HCT116 (cell line): ENCODE results near the gene PGAM5. TPM values are rescaled to one million over a fixed set of nuclear protein-coding genes. Genes with fewer than 3 reads are reported as not detected.
A peak's percentile ranks its signal among the peaks of the same experiment; 100 is the strongest.

ENCODE experiments used
- ATAC-seq: fragments of 200-7000 bp; cut with Tn5 transposase; 2 replicates; pipeline ENCODE4 v1.9.1; 2020; ENCODE audit warnings: mild to moderate bottlenecking, moderate library complexity
- BruUV-seq: library from RNA; stranded (reverse); fragments of 400-500 nt; replicated peaks from 2 replicates; lab custom pipeline; 2021; lab: Mats Ljungman, UMichigan
- CTCF ChIA-PET: fragments of 300-600 bp; sonication (Branson Sonifier 250); formaldehyde crosslinking; loops from one replicate; lab custom pipeline; 2021; ENCODE audit warnings: antibody characterized with exemption; lab: Charles Lee
- POLR2A ChIA-PET: fragments of 300-600, 350-600 bp; sonication (Branson Sonifier 250); formaldehyde crosslinking; loops from one replicate; lab custom pipeline; 2021; ENCODE audit warnings: antibody characterized with exemption; lab: Charles Lee
- RAD21 ChIA-PET, 2 experiments: fragments of 300-600 bp; sonication (Branson Sonifier 250); formaldehyde crosslinking; loops; one replicate each; lab custom pipeline; 2023; ENCODE audit warnings: low total read pairs in 2 of 2; ENCODE audit not compliant: uncharacterized antibody in 2 of 2, unreplicated experiment in 2 of 2, low non-redundant PET in 1 of 2; lab: Charles Lee
- DNase-seq: peaks from one replicate; pipeline ENCODE4 v3.0.0-alpha.2; 2010; ENCODE audit warnings: low read depth, low spot score
- H2AFZ ChIP-seq: fragments of 200-600 bp; shearing (Covaris generic), sonication (generic); 2 replicates; pipeline ENCODE4 v1.6.1; 2017; ENCODE audit warnings: low read depth, mixed run types, mixed read lengths, antibody characterized with exemption, low read length; ENCODE audit not compliant: poor library complexity, severe bottlenecking
- H3K27ac ChIP-seq: 2 replicates; pipeline ENCODE4 v1.5.1; 2012; ENCODE audit warnings: low read depth, low read length
- H3K27me3 ChIP-seq: fragments of 200-600 bp; sonication (generic); 2 replicates; pipeline ENCODE4 v1.6.1; 2016; ENCODE audit warnings: mixed run types, low read length, mixed read lengths; ENCODE audit not compliant: insufficient read depth
- H3K36me3 ChIP-seq, 2 experiments: fragments of 200-500 bp in 1 of 2; fragments of 200-600 bp in 1 of 2; sonication (Bioruptor generic) in 1 of 2; sonication (generic) in 1 of 2; 2 replicates each; pipeline versions ENCODE4 v1.5.1 to v1.6.1; 2014 to 2016; ENCODE audit warnings: low read length in 2 of 2, inconsistent platforms in 1 of 2, mixed read lengths in 1 of 2, mixed run types in 1 of 2; ENCODE audit not compliant: insufficient read depth in 2 of 2, control insufficient read depth in 1 of 2
- H3K4me1 ChIP-seq, 2 experiments: fragments of 200-600 bp in 1 of 2; sonication (generic) in 1 of 2; 2 replicates each; pipeline versions ENCODE4 v1.5.1 to v1.6.1; 2012 to 2017; ENCODE audit warnings: low read length in 2 of 2, inconsistent platforms in 1 of 2, mild to moderate bottlenecking in 1 of 2, mixed read lengths in 1 of 2, mixed run types in 1 of 2, moderate library complexity in 1 of 2; ENCODE audit not compliant: insufficient read depth in 2 of 2, control insufficient read depth in 1 of 2
- H3K4me2 ChIP-seq: fragments of 200-600 bp; sonication (generic); 2 replicates; pipeline ENCODE4 v1.6.1; 2017; ENCODE audit warnings: mixed run types, low read length, mixed read lengths
- H3K4me3 ChIP-seq, 2 experiments: fragments of 200-600 bp in 1 of 2; sonication (generic) in 1 of 2; replicated peaks in 1 of 2; 2 replicates each; pipeline ENCODE4 v1.5.1; 2011 to 2016; ENCODE audit warnings: low read length in 2 of 2, control low read depth in 1 of 2, low read depth in 1 of 2, mild to moderate bottlenecking in 1 of 2, mixed read lengths in 1 of 2, mixed run types in 1 of 2
- H3K79me2 ChIP-seq: fragments of 200-600 bp; sonication (generic); 2 replicates; pipeline ENCODE4 v1.6.1; 2017; ENCODE audit warnings: mild to moderate bottlenecking, mixed run types, low read length, moderate library complexity, mixed read lengths; ENCODE audit not compliant: insufficient read depth
- H3K9ac ChIP-seq: fragments of 200-600 bp; sonication (generic); 2 replicates; pipeline ENCODE4 v1.6.1; 2016; ENCODE audit warnings: low read length, mixed read lengths
- H3K9me2 ChIP-seq: fragments of 200-600 bp; sonication (generic), shearing (Covaris generic); 2 replicates; pipeline ENCODE4 v1.6.1; 2017; ENCODE audit warnings: mixed run types, mild to moderate bottlenecking, moderate library complexity; ENCODE audit not compliant: insufficient read depth
- H3K9me3 ChIP-seq, 2 experiments: fragments of 200-500 bp in 1 of 2; fragments of 200-600 bp in 1 of 2; sonication (Bioruptor generic) in 1 of 2; sonication (generic) in 1 of 2; 2 replicates each; pipeline ENCODE4 v1.6.1; 2014 to 2017; ENCODE audit warnings: low read length in 2 of 2, mixed read lengths in 2 of 2, inconsistent platforms in 1 of 2, low read depth in 1 of 2, mild to moderate bottlenecking in 1 of 2, mixed run types in 1 of 2, moderate library complexity in 1 of 2; ENCODE audit not compliant: control insufficient read depth in 1 of 2, insufficient read depth in 1 of 2
- H4K20me1 ChIP-seq: fragments of 200-600 bp; sonication (generic), shearing (Covaris generic); 2 replicates; pipeline ENCODE4 v1.6.1; 2017; ENCODE audit warnings: mixed run types, mild to moderate bottlenecking, moderate library complexity; ENCODE audit not compliant: insufficient read depth
- CEBPB ChIP-seq: IDR thresholded peaks from 2 replicates; pipeline ENCODE4 v1.6.1; 2012; ENCODE audit warnings: low read depth
- EGR1 ChIP-seq: IDR thresholded peaks from 2 replicates; pipeline ENCODE4 v1.6.1; 2012; ENCODE audit warnings: low read depth
- ELF1 ChIP-seq: IDR thresholded peaks from 2 replicates; pipeline ENCODE4 v1.6.1; 2012; ENCODE audit warnings: low read depth, borderline replicate concordance
- EZH2 ChIP-seq: fragments of 200-600 bp; sonication (generic); IDR thresholded peaks from 2 replicates; pipeline ENCODE4 v1.6.1; 2017; ENCODE audit warnings: antibody characterized with exemption, mixed run types
- FOSL1 ChIP-seq: IDR thresholded peaks from 2 replicates; pipeline ENCODE4 v1.6.1; 2012; ENCODE audit warnings: low read depth
- POLR2A ChIP-seq: IDR thresholded peaks from 2 replicates; pipeline ENCODE4 v1.7.0; 2011; ENCODE audit warnings: borderline replicate concordance; ENCODE audit not compliant: insufficient read depth, insufficient read length; ENCODE audit errors: extremely low read depth
- POLR2AphosphoS5 ChIP-seq: IDR thresholded peaks from 2 replicates; pipeline ENCODE4 v1.6.1; 2011; ENCODE audit warnings: mild to moderate bottlenecking, low read depth, low read length, moderate library complexity
- RAD21 ChIP-seq: IDR thresholded peaks from 2 replicates; pipeline ENCODE4 v1.6.1; 2012; ENCODE audit warnings: low read depth, mild to moderate bottlenecking
- SIN3A ChIP-seq: IDR thresholded peaks from 2 replicates; pipeline ENCODE4 v1.6.1; 2012; ENCODE audit warnings: low read depth
- SP1 ChIP-seq: IDR thresholded peaks from 2 replicates; pipeline ENCODE4 v1.6.1; 2012; ENCODE audit warnings: low read depth
- SRF ChIP-seq: IDR thresholded peaks from 2 replicates; pipeline ENCODE4 v1.6.1; 2012; ENCODE audit warnings: low read depth
- YY1 ChIP-seq: IDR thresholded peaks from 2 replicates; pipeline ENCODE4 v1.6.1; 2011; ENCODE audit warnings: low read length, low read depth, moderate library complexity, mild to moderate bottlenecking; ENCODE audit not compliant: insufficient replicate concordance; ENCODE audit errors: extremely low read depth
- intact Hi-C: fragments of 100-400 bp; cut with micrococcal nuclease; formaldehyde crosslinking; loops from 2 replicates; pipeline ENCODE4 v1.10.0; 2022
- total RNA-seq: library from RNA; stranded (reverse); gene quantifications from one replicate; pipeline ENCODE4 v1.2.1, GENCODE V29; 2021; ENCODE audit not compliant: unreplicated experiment
- TF ChIP-seq, protein P1 (sequence below), 3 experiments: fragments of 200-600 bp in 1 of 3; sonication (generic) in 1 of 3; IDR thresholded peaks in 2 of 3; conservative IDR thresholded peaks in 1 of 3; 2 replicates each; pipeline ENCODE4 v1.5.1; 2012 to 2017; ENCODE audit warnings: low read depth in 2 of 3, low read length in 2 of 3, antibody characterized with exemption in 1 of 3, borderline replicate concordance in 1 of 3, control low read depth in 1 of 3, mild to moderate bottlenecking in 1 of 3, mixed read lengths in 1 of 3, mixed run types in 1 of 3, moderate library complexity in 1 of 3; ENCODE audit not compliant: insufficient read depth in 1 of 3

The PGAM5 gene
- total RNA-seq, 1 experiment from 2014 or later, result 98.3 TPM

DNA sequence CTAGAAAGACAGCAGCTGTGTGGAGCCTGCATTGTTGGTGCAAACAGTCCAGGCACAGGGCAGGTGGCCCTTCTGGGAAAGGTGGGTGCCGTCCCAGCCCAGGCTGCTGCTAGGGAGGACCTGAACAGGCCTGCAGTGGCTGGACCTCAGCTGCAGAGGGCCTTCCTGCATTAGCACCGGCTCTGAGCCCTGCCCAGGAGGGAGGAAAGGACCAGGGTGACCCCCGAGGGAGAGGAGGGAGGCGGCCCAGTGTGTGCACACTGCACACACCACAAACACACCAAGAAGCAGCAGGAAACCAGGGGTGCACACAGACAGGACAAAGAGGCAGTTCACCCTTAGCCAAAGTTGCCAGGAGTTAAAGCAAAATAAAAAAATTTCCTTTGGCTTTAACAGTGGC lies 8.0 kb upstream of the PGAM5 start:
- ChIA-PET RAD21 (no interaction called here), POLR2A (no interaction called here), CTCF (no interaction called here)
- Histone ChIP-seq H2AFZ (no peak overlapping the region), H3K27me3 (no peaks in the 10 kb centered on the region), H3K27ac (no peak overlapping the region), H3K9me2 (no peaks in the 10 kb centered on the region), H3K9me3 (no peaks in the 10 kb centered on the region), H3K79me2 (peaks cover 5% of the 10 kb centered on the region), H3K9ac (no peak overlapping the region), H3K36me3 (peaks cover 5 to 22% of the 10 kb centered on the region in 2 experiments; a peak in 2 of 4 replicates)
- intact Hi-C loops, result no loop called here
- DNase-seq, result no peak
- TF ChIP-seq POLR2A (no peak), RAD21 (no peak), POLR2AphosphoS5 (no peak), CEBPB (no peak), SP1 (no peak), YY1 (no peak), EGR1 (no peak), FOSL1 (no peak), ELF1 (no peak), SRF (no peak), SIN3A (no peak), EZH2 (no peak)
- TF ChIP-seq, protein P1, sequence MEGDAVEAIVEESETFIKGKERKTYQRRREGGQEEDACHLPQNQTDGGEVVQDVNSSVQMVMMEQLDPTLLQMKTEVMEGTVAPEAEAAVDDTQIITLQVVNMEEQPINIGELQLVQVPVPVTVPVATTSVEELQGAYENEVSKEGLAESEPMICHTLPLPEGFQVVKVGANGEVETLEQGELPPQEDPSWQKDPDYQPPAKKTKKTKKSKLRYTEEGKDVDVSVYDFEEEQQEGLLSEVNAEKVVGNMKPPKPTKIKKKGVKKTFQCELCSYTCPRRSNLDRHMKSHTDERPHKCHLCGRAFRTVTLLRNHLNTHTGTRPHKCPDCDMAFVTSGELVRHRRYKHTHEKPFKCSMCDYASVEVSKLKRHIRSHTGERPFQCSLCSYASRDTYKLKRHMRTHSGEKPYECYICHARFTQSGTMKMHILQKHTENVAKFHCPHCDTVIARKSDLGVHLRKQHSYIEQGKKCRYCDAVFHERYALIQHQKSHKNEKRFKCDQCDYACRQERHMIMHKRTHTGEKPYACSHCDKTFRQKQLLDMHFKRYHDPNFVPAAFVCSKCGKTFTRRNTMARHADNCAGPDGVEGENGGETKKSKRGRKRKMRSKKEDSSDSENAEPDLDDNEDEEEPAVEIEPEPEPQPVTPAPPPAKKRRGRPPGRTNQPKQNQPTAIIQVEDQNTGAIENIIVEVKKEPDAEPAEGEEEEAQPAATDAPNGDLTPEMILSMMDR (IDR thresholded peaks at IDR 0.05 in 2 of 3, conservative IDR thresholded peaks at IDR 0.05 in 1 of 3; ENCODE audit: borderline replicate concordance in 1 of 3, insufficient read depth in 1 of 3, low read depth in 2 of 3, low read length in 2 of 3), result no peak
- TF ChIP-seq, all 23 proteins: peak for 0
- H3K4me1 ChIP-seq, result no peaks in the 10 kb centered on the region
- no peak overlapping the region for H3K4me2 ChIP-seq
- no peaks in the 10 kb centered on the region for H4K20me1 ChIP-seq
- no peak overlapping the region for H3K4me3 ChIP-seq
- BruUV-seq, result no TSS peak
- ATAC-seq, result peak; percentile 62
